Smooth muscle cell (in vitro differentiated cells): ENCODE results near the gene PIK3C3. TPM values are rescaled to one million over a fixed set of nuclear protein-coding genes. Genes with fewer than 3 reads are reported as not detected.

Source experiments
- DNase-seq: peaks from one replicate; lab custom pipeline; 2025; ENCODE audit not compliant: unreplicated experiment; lab: John Stamatoyannopoulos, UW
- H2AFZ ChIP-seq: fragments of 200-600 bp; sonication (generic); 2 replicates; pipeline ENCODE4 v1.6.0; 2016; ENCODE audit warnings: antibody characterized with exemption, low read depth, mild to moderate bottlenecking
- H3F3A ChIP-seq: fragments of 200-600 bp; sonication (generic); 2 replicates; pipeline ENCODE4 v1.6.0; 2017; ENCODE audit warnings: antibody characterized with exemption, low read depth
- H3K27ac ChIP-seq: fragments of 200-600 bp; sonication (generic); 2 replicates; pipeline ENCODE4 v1.5.1; 2016; ENCODE audit warnings: low read depth, mild to moderate bottlenecking
- H3K27me3 ChIP-seq: fragments of 200-600 bp; sonication (generic); 2 replicates; pipeline ENCODE4 v1.6.1; 2016; ENCODE audit warnings: low read depth, mild to moderate bottlenecking
- H3K36me3 ChIP-seq: fragments of 200-600 bp; sonication (generic); 2 replicates; pipeline ENCODE4 v1.5.1; 2016; ENCODE audit warnings: low read depth
- H3K4me1 ChIP-seq: fragments of 200-600 bp; sonication (generic); 2 replicates; pipeline ENCODE4 v1.5.1; 2016; ENCODE audit warnings: low read depth
- H3K4me2 ChIP-seq: fragments of 200-600 bp; sonication (generic); 2 replicates; pipeline ENCODE4 v1.6.0; 2016; ENCODE audit warnings: mild to moderate bottlenecking
- H3K4me3 ChIP-seq: fragments of 200-600 bp; sonication (generic); 2 replicates; pipeline ENCODE4 v1.5.1; 2016; ENCODE audit warnings: mild to moderate bottlenecking
- H3K79me2 ChIP-seq: fragments of 200-600 bp; sonication (generic); 2 replicates; pipeline ENCODE4 v1.6.0; 2016; ENCODE audit warnings: low read depth, mild to moderate bottlenecking
- H3K9ac ChIP-seq: fragments of 200-600 bp; sonication (generic); 2 replicates; pipeline ENCODE4 v1.6.0; 2016; ENCODE audit warnings: low read depth
- H3K9me3 ChIP-seq: fragments of 200-600 bp; sonication (generic); replicated peaks from 2 replicates; pipeline ENCODE4 v1.5.1; 2016; ENCODE audit warnings: low read depth
- H4K20me1 ChIP-seq: fragments of 200-600 bp; sonication (generic); 2 replicates; pipeline ENCODE4 v1.6.0; 2016; ENCODE audit warnings: low read depth
- WGBS: methylation state at CpG from one replicate; pipeline ENCODE4 v1.1.7; 2016; ENCODE audit warnings: low lambda C conversion rate; 5-methylcytosine and 5-hydroxymethylcytosine counted together
- polyA plus RNA-seq: library from polyadenylated mRNA; unstranded; fragments of >200 nt; fragmentation: Nextera tagmentation; extraction: Ambion mirVana; gene quantifications from 2 replicates; pipeline ENCODE4 v1.2.1, GENCODE V29; 2016
- total RNA-seq: library from RNA; depleted of rRNA; stranded (reverse); fragments of >200 nt; gene quantifications from 2 replicates; pipeline ENCODE4 v1.2.3, GENCODE V29; 2014
- TF ChIP-seq, protein P1 (sequence below): fragments of 200-600 bp; sonication (generic); IDR thresholded peaks from 2 replicates; pipeline ENCODE4 v1.5.1; 2017; ENCODE audit warnings: borderline replicate concordance, mild to moderate bottlenecking, antibody characterized with exemption; ENCODE audit not compliant: insufficient read depth, poor library complexity, severe bottlenecking

PIK3C3 gene
- total and polyA plus RNA-seq, 2 experiments from 2014 or later: 19.2 to 58.6 TPM

DNA sequence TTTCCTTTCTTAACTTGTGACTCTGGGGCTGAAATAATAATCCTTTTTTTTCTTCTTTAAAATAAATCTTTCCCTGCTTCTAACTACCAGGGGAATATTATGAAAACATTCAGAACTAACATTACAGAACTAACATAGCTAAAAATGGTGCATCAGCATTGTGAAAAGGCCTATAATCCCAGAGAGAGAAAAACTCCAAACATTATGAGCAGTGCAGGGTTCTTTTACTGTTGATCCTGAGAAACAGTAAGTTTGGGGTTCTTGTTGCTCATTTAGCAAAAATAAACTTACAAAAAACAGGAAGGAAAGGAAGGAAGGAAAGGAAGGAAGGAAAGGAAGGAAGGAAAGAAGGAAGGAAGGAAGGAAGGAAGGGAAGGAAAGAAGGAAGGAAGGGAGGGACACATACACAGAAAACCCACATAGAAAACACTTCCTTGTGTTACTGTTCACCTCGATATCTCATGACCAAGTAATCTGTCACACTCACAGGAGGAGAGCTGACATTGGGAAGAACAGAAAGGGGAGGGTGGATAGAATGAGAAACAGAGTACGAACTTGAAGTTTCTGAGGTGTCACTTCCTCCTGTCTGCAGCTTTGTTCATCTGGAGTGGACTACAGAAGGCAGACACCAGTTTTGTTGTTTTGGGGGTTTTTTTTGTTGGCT, 18.4 kb upstream of the PIK3C3 start:
- Histone ChIP-seq H3K4me3 (no peak overlapping the region), H3K9me3 (no peaks in the 10 kb centered on the region), H2AFZ (peak overlapping the region; percentile 39), H3K79me2 (no peaks in the 10 kb centered on the region), H3K4me1 (no peaks in the 10 kb centered on the region), H3K9ac (no peak overlapping the region), H3K27me3 (no peaks in the 10 kb centered on the region), H4K20me1 (no peaks in the 10 kb centered on the region), H3F3A (no peaks in the 10 kb centered on the region), H3K27ac (no peak overlapping the region), H3K36me3 (no peaks in the 10 kb centered on the region), H3K4me2 (no peak overlapping the region)
- 54% methylated on average over 2 of the region's 2 CpGs for WGBS
- TF ChIP-seq, protein P1, sequence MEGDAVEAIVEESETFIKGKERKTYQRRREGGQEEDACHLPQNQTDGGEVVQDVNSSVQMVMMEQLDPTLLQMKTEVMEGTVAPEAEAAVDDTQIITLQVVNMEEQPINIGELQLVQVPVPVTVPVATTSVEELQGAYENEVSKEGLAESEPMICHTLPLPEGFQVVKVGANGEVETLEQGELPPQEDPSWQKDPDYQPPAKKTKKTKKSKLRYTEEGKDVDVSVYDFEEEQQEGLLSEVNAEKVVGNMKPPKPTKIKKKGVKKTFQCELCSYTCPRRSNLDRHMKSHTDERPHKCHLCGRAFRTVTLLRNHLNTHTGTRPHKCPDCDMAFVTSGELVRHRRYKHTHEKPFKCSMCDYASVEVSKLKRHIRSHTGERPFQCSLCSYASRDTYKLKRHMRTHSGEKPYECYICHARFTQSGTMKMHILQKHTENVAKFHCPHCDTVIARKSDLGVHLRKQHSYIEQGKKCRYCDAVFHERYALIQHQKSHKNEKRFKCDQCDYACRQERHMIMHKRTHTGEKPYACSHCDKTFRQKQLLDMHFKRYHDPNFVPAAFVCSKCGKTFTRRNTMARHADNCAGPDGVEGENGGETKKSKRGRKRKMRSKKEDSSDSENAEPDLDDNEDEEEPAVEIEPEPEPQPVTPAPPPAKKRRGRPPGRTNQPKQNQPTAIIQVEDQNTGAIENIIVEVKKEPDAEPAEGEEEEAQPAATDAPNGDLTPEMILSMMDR: no peak
- DNase-seq: no peak

DNA sequence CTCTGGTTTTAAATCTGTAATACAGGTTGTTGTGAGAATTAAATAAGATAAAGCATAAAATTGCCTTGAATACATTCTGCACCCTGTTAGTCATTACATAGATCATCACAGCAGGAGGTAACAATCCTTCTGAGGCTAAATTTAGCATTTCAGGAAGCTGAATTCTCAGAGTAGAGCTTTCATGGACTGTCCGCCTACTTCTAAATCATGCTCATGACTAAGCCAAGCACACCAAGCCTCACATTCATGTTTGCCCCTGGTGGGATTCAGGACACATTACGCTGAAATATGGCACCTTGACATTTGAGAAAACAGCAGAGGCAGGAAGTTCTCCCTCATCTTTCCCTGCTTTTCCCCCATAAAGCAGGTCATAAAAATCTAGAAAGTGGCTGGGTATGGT, 16.6 kb upstream of the PIK3C3 start:
- no peak for DNase-seq

DNA sequence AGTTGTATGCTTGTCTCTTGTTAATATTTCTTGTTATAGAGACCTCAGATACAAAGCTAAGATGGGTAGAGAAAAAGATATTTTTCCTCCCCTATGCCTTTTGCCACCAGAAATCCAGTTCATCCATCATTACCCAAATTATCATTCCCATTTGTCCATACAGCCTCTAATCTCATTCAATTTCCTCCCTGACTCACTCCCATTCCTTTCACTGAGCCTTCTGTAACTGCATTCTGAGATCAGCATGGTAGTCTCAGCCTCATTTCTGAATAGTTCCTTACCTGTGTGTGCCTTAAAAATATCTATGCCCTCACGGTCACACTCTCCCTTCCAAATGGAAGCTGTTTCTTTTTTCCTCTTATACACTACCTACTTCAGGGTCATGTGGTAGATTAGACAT, 15.7 kb upstream of the PIK3C3 start:
- no peak overlapping the region for H3K4me3 ChIP-seq
- H2AFZ ChIP-seq: no peak overlapping the region
- no peak overlapping the region for H3K4me2 ChIP-seq
- H3K9me3 ChIP-seq: no peaks in the 10 kb centered on the region
- no peak for DNase-seq
- H3K9ac ChIP-seq: no peak overlapping the region
- no peak overlapping the region for H3K27ac ChIP-seq
- H3K27me3 ChIP-seq: no peaks in the 10 kb centered on the region
- no peaks in the 10 kb centered on the region for H4K20me1 ChIP-seq
- TF ChIP-seq, protein P1: no peak
- no peaks in the 10 kb centered on the region for H3F3A ChIP-seq
- no peaks in the 10 kb centered on the region for H3K4me1 ChIP-seq
- no peaks in the 10 kb centered on the region for H3K36me3 ChIP-seq
- WGBS: 85% methylated on average over 1 of the region's 1 CpG
- no peaks in the 10 kb centered on the region for H3K79me2 ChIP-seq

More for the DNA sequence above, 16.6 kb upstream of the PIK3C3 start:
- peak overlapping the region; percentile 14 for H3K4me2 ChIP-seq
- H3K36me3 ChIP-seq: no peaks in the 10 kb centered on the region
- TF ChIP-seq, protein P1: no peak
- no peaks in the 10 kb centered on the region for H4K20me1 ChIP-seq
- H3K4me3 ChIP-seq: no peak overlapping the region
- H3K27ac ChIP-seq: peak overlapping the region; percentile 32
- 58% methylated on average over 2 of the region's 2 CpGs for WGBS
- no peaks in the 10 kb centered on the region for H3F3A ChIP-seq
- no peaks in the 10 kb centered on the region for H3K79me2 ChIP-seq
- H3K9me3 ChIP-seq: no peaks in the 10 kb centered on the region
- no peak overlapping the region for H2AFZ ChIP-seq
- H3K4me1 ChIP-seq: no peaks in the 10 kb centered on the region
- H3K9ac ChIP-seq: no peak overlapping the region
- H3K27me3 ChIP-seq: no peaks in the 10 kb centered on the region
